Keratinocyte (primary cell): ENCODE results near the gene DCDC1. TPM values are rescaled to one million over a fixed set of nuclear protein-coding genes. Genes with fewer than 3 reads are reported as not detected.

Source experiments
- DNase-seq: peaks from one replicate; pipeline ENCODE4 v3.0.0-alpha.2; 2011; ENCODE audit warnings: low read depth, missing footprints, low spot score
- FAIRE-seq: peaks from 2 replicates; lab custom pipeline; 2011; peaks lifted over from hg19 to GRCh38; lab: Jason Lieb, UNC
- H2AFZ ChIP-seq: 2 replicates; pipeline ENCODE4 v1.6.0; 2012; ENCODE audit warnings: low read length, control low read depth, inconsistent platforms; ENCODE audit not compliant: control insufficient read depth
- H3K27ac ChIP-seq: 2 replicates; pipeline ENCODE4 v1.5.1; 2011; ENCODE audit warnings: low read length; ENCODE audit not compliant: control insufficient read depth, insufficient read depth
- H3K27me3 ChIP-seq: 3 replicates; pipeline ENCODE4 v1.6.0; 2011; ENCODE audit warnings: low read length; ENCODE audit not compliant: control insufficient read depth, insufficient read depth; ENCODE audit errors: extremely low read depth
- H3K36me3 ChIP-seq, 2 experiments: 2 replicates in 1 of 2; 3 replicates in 1 of 2; pipeline ENCODE4 v1.5.1; 2011; ENCODE audit warnings: low read length in 2 of 2, mild to moderate bottlenecking in 1 of 2; ENCODE audit not compliant: control insufficient read depth in 2 of 2, insufficient read depth in 2 of 2; ENCODE audit errors: extremely low read depth in 1 of 2
- H3K4me1 ChIP-seq: 3 replicates; pipeline ENCODE4 v1.5.1; 2011; ENCODE audit warnings: low read length; ENCODE audit not compliant: control insufficient read depth, insufficient read depth; ENCODE audit errors: extremely low read depth
- H3K4me2 ChIP-seq: 3 replicates; pipeline ENCODE4 v1.6.0; 2011; ENCODE audit warnings: low read depth, low read length; ENCODE audit not compliant: control insufficient read depth, insufficient read depth; ENCODE audit errors: extremely low read depth
- H3K4me3 ChIP-seq, 3 experiments: fragments of 200-600 bp in 1 of 3; sonication (generic) in 1 of 3; 2 replicates in 2 of 3; 3 replicates in 1 of 3; pipeline ENCODE4 v1.5.1; 2011 to 2016; ENCODE audit warnings: low read length in 3 of 3, mild to moderate bottlenecking in 3 of 3, control low read depth in 2 of 3, inconsistent platforms in 1 of 3, low read depth in 1 of 3, mixed read lengths in 1 of 3, mixed run types in 1 of 3, moderate library complexity in 1 of 3; ENCODE audit not compliant: control insufficient read depth in 2 of 3, insufficient read depth in 2 of 3; ENCODE audit errors: extremely low read depth in 1 of 3
- H3K79me2 ChIP-seq: 2 replicates; pipeline ENCODE4 v1.6.0; 2012; ENCODE audit warnings: low read length; ENCODE audit not compliant: control insufficient read depth, insufficient read depth
- H3K9ac ChIP-seq: 3 replicates; pipeline ENCODE4 v1.6.0; 2011; ENCODE audit warnings: low read length; ENCODE audit not compliant: control insufficient read depth, insufficient read depth; ENCODE audit errors: extremely low read depth
- H3K9me1 ChIP-seq: 3 replicates; pipeline ENCODE4 v1.6.0; 2011; ENCODE audit warnings: low read length; ENCODE audit not compliant: control insufficient read depth, insufficient read depth; ENCODE audit errors: extremely low read depth
- H3K9me3 ChIP-seq: 2 replicates; pipeline ENCODE4 v1.5.1; 2012; ENCODE audit warnings: low read depth, low read length; ENCODE audit not compliant: control insufficient read depth
- H4K20me1 ChIP-seq: 3 replicates; pipeline ENCODE4 v1.6.0; 2011; ENCODE audit warnings: low read length; ENCODE audit not compliant: control insufficient read depth, insufficient read depth; ENCODE audit errors: extremely low read depth
- CTCF ChIP-seq, 3 experiments: IDR thresholded peaks in 1 of 3; conservative IDR thresholded peaks in 1 of 3; optimal IDR thresholded peaks in 1 of 3; 2 replicates in 2 of 3; 3 replicates in 1 of 3; pipeline versions ENCODE3 to v1.5.1; 2011; ENCODE audit warnings: low read length in 3 of 3, mild to moderate bottlenecking in 3 of 3, moderate library complexity in 2 of 3, control low read depth in 1 of 3, inconsistent platforms in 1 of 3; ENCODE audit not compliant: insufficient read depth in 2 of 3; ENCODE audit errors: extremely low read depth in 1 of 3
- EZH2 ChIP-seq: IDR thresholded peaks from one replicate; pipeline ENCODE4 v1.6.1; 2012; ENCODE audit warnings: inconsistent platforms, mild to moderate bottlenecking, low read length, moderate library complexity
- dilution Hi-C: fragments of 300-500 bp; cut with MboI; formaldehyde crosslinking; loops from one replicate; pipeline ENCODE4 v1.7.0; 2020; ENCODE audit warnings: low sequenced_read_pairs; ENCODE audit not compliant: extremely low pct_ligation_motif_present
- polyA plus RNA-seq, 5 experiments: library from polyadenylated mRNA; depleted of rRNA in 3 of 5; stranded (reverse) in 3 of 5; stranded (forward) in 1 of 5; unstranded in 1 of 5; fragments of >200 nt; gene quantifications; 1 replicate in 1 of 5; 2 replicates in 3 of 5; 3 replicates in 1 of 5; pipeline versions ENCODE4 v1.2.1 to v1.2.3, GENCODE V29; 2011 to 2012; ENCODE audit warnings: missing spikeins in 2 of 5, low read depth in 1 of 5, low replicate concordance in 1 of 5

The DCDC1 gene
- polyA plus RNA-seq, 1 donor (not counting 4 experiments of a cell fraction or from before 2014, with no cell fraction given) = 0.08 TPM

GRCh38 chr11:31199378-31199777 is 170.2 kb downstream of the DCDC1 start:
- H4K20me1 ChIP-seq = no peaks in the 10 kb centered on the region
- no peaks in the 10 kb centered on the region for H3K9me1 ChIP-seq
- H3K9ac ChIP-seq = no peak overlapping the region
- H3K4me1 ChIP-seq = no peaks in the 10 kb centered on the region
- no peak for DNase-seq
- FAIRE-seq = no peak
- no peaks in the 10 kb centered on the region for H3K9me3 ChIP-seq
- H3K4me3 ChIP-seq = no peak overlapping the region
- no peaks in the 10 kb centered on the region for H3K36me3 ChIP-seq
- H2AFZ ChIP-seq = no peak overlapping the region
- no peaks in the 10 kb centered on the region for H3K79me2 ChIP-seq
- dilution Hi-C loops = no loop called here
- H3K27me3 ChIP-seq = no peaks in the 10 kb centered on the region
- no peak overlapping the region for H3K4me2 ChIP-seq
- no peak for TF ChIP-seq EZH2
- TF ChIP-seq CTCF (optimal IDR thresholded peaks at IDR 0.05 in 1 of 3, IDR thresholded peaks at IDR 0.05 in 1 of 3, conservative IDR thresholded peaks at IDR 0.05 in 1 of 3; ENCODE audit: extremely low read depth in 1 of 3, insufficient read depth in 2 of 3, low read length in 3 of 3) = no peak
- H3K27ac ChIP-seq = no peak overlapping the region

GRCh38 chr11:31173926-31174680 is 195.4 kb downstream of the DCDC1 start:
- H2AFZ ChIP-seq = no peak overlapping the region
- H3K27me3 ChIP-seq = no peaks in the 10 kb centered on the region
- TF ChIP-seq CTCF (optimal IDR thresholded peaks at IDR 0.05 in 1 of 3, IDR thresholded peaks at IDR 0.05 in 1 of 3, conservative IDR thresholded peaks at IDR 0.05 in 1 of 3; ENCODE audit: extremely low read depth in 1 of 3, insufficient read depth in 2 of 3, low read length in 3 of 3) = no peak
- TF ChIP-seq EZH2 = no peak
- no peak overlapping the region for H3K27ac ChIP-seq
- DNase-seq (no peak), FAIRE-seq (no peak)
- dilution Hi-C loops = no loop called here
- H4K20me1 ChIP-seq = no peaks in the 10 kb centered on the region
- H3K9me3 ChIP-seq = peaks cover 3% of the 10 kb centered on the region
- H3K9me1 ChIP-seq = no peaks in the 10 kb centered on the region
- H3K4me2 ChIP-seq = no peak overlapping the region
- H3K4me1 ChIP-seq = no peaks in the 10 kb centered on the region
- H3K4me3 ChIP-seq = no peak overlapping the region
- H3K36me3 ChIP-seq = no peaks in the 10 kb centered on the region
- H3K9ac ChIP-seq = no peak overlapping the region
- H3K79me2 ChIP-seq = no peaks in the 10 kb centered on the region
